Hepatocyte (in vitro differentiated cells): ENCODE measurements around the gene ATP6V0D1. TPM values are rescaled to one million over a fixed set of nuclear protein-coding genes. Genes with fewer than 3 reads are reported as not detected.

Experiments
- DNase-seq: peaks from one replicate; pipeline ENCODE4 v3.0.0-alpha.2; 2016; ENCODE audit warnings: low spot score
- H2AFZ ChIP-seq: fragments of 200-600 bp; sonication (generic); 2 replicates; pipeline ENCODE4 v1.6.0; 2016; ENCODE audit warnings: antibody characterized with exemption, mild to moderate bottlenecking
- H3K27ac ChIP-seq: fragments of 200-600 bp; sonication (generic); 2 replicates; pipeline ENCODE4 v1.5.1; 2016; ENCODE audit warnings: mild to moderate bottlenecking
- H3K27me3 ChIP-seq: fragments of 200-600 bp; sonication (generic); 2 replicates; pipeline ENCODE4 v1.6.1; 2016
- H3K36me3 ChIP-seq: fragments of 200-600 bp; sonication (generic); replicated peaks from 2 replicates; pipeline ENCODE4 v1.5.1; 2016; ENCODE audit warnings: low read depth; ENCODE audit not compliant: insufficient read depth
- H3K4me1 ChIP-seq: fragments of 200-600 bp; sonication (generic); 2 replicates; pipeline ENCODE4 v1.5.1; 2016; ENCODE audit warnings: mild to moderate bottlenecking, moderate library complexity; ENCODE audit not compliant: insufficient read depth
- H3K4me2 ChIP-seq: fragments of 200-600 bp; sonication (generic); 2 replicates; pipeline ENCODE4 v1.6.0; 2016
- H3K4me3 ChIP-seq: fragments of 200-600 bp; sonication (generic); 2 replicates; pipeline ENCODE4 v1.5.1; 2016; ENCODE audit warnings: mild to moderate bottlenecking
- H3K79me2 ChIP-seq: fragments of 200-600 bp; sonication (generic); 2 replicates; pipeline ENCODE4 v1.6.0; 2017; ENCODE audit warnings: mild to moderate bottlenecking
- H3K9me2 ChIP-seq: fragments of 200-600 bp; sonication (generic); replicated peaks from 2 replicates; pipeline ENCODE4 v1.6.0; 2017; ENCODE audit warnings: mild to moderate bottlenecking; ENCODE audit not compliant: insufficient read depth
- H3K9me3 ChIP-seq: fragments of 200-600 bp; sonication (generic); 2 replicates; pipeline ENCODE4 v1.5.1; 2016; ENCODE audit warnings: low read depth, mild to moderate bottlenecking
- H4K20me1 ChIP-seq: fragments of 200-600 bp; sonication (generic); 2 replicates; pipeline ENCODE4 v1.6.0; 2016; ENCODE audit warnings: mild to moderate bottlenecking; ENCODE audit not compliant: insufficient read depth, poor library complexity, severe bottlenecking
- EZH2 ChIP-seq: fragments of 200-600 bp; sonication (generic); IDR thresholded peaks from 2 replicates; pipeline ENCODE4 v1.6.1; 2016; ENCODE audit warnings: antibody characterized with exemption, mild to moderate bottlenecking, borderline replicate concordance
- EZH2phosphoT487 ChIP-seq: fragments of 200-600 bp; sonication (generic); IDR thresholded peaks from one replicate; pipeline ENCODE4 v1.6.1; 2018; ENCODE audit warnings: antibody characterized with exemption, mild to moderate bottlenecking, low read depth, moderate library complexity; ENCODE audit not compliant: unreplicated experiment, severe bottlenecking
- WGBS: methylation state at CpG from one replicate; pipeline ENCODE4 v1.1.6; 2016; ENCODE audit warnings: low lambda C conversion rate; ENCODE audit errors: missing lambda C conversion rate; 5-methylcytosine and 5-hydroxymethylcytosine counted together
- polyA plus RNA-seq: library from polyadenylated mRNA; unstranded; fragments of >200 nt; fragmentation: Nextera tagmentation; extraction: Ambion mirVana; gene quantifications from 2 replicates; pipeline ENCODE4 v1.2.1, GENCODE V29; 2016
- total RNA-seq: library from RNA; depleted of rRNA; stranded (reverse); fragments of >200 nt; gene quantifications from 2 replicates; pipeline ENCODE4 v1.2.3, GENCODE V29; 2014
- TF ChIP-seq, protein P1 (sequence below): fragments of 200-600 bp; sonication (generic); IDR thresholded peaks from 2 replicates; pipeline ENCODE4 v1.5.1; 2016; ENCODE audit warnings: antibody characterized with exemption, mild to moderate bottlenecking; ENCODE audit not compliant: poor library complexity

ATP6V0D1 gene
- total and polyA plus RNA-seq, 2 experiments from 2014 or later: 157 to 223 TPM

DNA sequence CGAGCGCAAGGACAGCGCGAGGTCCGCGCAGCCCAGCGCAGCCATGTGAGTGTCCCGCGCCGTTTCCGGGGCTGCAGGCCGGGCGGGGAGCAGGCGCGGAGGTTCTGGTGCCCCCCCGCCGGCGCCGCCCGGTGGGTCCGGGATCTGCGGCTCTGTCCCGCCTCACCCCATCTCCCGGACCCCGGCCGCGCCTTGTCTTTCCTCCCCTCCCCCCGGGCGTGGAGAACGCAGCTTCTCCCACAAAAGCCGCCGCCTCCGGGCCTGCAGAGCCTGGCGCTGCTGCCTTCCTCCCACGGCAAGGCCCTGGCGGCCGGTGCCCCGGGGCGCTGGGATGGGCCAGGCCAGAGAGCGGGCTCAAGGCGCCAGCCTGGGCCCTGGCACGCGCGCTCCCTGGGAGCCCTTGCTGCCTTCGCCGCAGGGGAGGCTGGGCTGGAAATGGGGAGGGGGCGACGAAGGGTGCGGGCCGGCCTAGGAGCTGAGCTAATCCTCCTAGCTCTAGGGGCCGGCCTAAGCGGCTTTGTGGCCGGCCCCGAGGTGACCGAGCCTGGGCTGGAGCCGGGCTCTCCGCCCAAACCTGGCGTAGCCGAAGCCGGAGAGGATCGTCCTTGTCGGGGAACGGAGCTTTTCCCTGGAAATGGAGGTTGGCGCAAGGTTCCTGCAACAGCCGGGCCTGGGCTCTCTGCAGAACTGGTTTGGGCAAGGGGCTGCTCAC, 48.1 kb upstream of the ATP6V0D1 start:
- H3K9me3 ChIP-seq: no peaks in the 10 kb centered on the region
- peak overlapping the region; percentile 76 for H3K27ac ChIP-seq
- TF ChIP-seq EZH2 (no peak), EZH2phosphoT487 (no peak)
- TF ChIP-seq, protein P1, sequence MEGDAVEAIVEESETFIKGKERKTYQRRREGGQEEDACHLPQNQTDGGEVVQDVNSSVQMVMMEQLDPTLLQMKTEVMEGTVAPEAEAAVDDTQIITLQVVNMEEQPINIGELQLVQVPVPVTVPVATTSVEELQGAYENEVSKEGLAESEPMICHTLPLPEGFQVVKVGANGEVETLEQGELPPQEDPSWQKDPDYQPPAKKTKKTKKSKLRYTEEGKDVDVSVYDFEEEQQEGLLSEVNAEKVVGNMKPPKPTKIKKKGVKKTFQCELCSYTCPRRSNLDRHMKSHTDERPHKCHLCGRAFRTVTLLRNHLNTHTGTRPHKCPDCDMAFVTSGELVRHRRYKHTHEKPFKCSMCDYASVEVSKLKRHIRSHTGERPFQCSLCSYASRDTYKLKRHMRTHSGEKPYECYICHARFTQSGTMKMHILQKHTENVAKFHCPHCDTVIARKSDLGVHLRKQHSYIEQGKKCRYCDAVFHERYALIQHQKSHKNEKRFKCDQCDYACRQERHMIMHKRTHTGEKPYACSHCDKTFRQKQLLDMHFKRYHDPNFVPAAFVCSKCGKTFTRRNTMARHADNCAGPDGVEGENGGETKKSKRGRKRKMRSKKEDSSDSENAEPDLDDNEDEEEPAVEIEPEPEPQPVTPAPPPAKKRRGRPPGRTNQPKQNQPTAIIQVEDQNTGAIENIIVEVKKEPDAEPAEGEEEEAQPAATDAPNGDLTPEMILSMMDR: no peak
- H2AFZ ChIP-seq: peak overlapping the region; percentile 73
- DNase-seq: peak; percentile 67
- H4K20me1 ChIP-seq: peaks cover 10% of the 10 kb centered on the region
- no peaks in the 10 kb centered on the region for H3K36me3 ChIP-seq
- 2% methylated on average over 32 of the region's 65 CpGs for WGBS
- H3K79me2 ChIP-seq: peaks cover 33% of the 10 kb centered on the region
- H3K4me3 ChIP-seq: peak overlapping the region; percentile 91
- H3K27me3 ChIP-seq: no peaks in the 10 kb centered on the region
- H3K4me1 ChIP-seq: peaks cover 24% of the 10 kb centered on the region
- H3K9me2 ChIP-seq: no peaks in the 10 kb centered on the region
- peak overlapping the region; percentile 96 for H3K4me2 ChIP-seq

DNA sequence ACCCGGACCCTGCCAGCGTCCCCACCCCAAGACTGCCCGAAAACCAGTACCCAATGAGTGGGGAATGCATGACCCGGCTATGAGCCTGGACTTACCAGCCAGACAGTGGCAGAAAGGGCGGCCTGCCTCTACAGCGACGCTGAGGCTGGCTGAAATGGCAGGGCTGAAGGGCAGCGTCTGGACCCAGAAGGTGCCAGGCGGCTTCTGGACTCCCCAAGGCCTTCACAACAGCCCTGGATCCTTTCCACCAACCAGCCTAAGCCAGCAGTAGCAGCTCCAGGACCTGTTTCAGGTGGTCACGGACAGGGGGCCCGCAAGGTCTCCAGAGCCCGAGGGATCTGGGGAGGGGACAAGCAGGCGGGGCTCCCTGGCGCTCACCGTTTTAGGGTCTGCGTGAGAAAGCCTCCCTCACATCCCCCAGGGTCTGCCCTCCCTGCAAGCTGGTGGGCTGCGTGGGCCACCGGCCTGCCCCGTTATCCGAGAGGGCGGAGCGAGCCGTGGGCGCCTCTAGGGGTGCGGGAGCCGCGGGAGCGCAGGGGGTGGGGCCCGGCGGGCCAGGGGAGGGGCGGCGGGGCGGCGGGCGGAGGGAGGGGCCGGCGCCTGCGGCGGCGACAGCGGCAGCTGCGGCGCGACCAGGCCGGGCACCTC, 47.4 kb upstream of the ATP6V0D1 start, which contains the start of gene RIPOR1:
RIPOR1 (plus strand) TSS at position 608 of the 648 bp plus-strand sequence. CDS start 9,618 bp downstream, outside the sequence.
- H2AFZ ChIP-seq: peak within 1 kb of the TSS; percentile 78
- H3K27me3 ChIP-seq: no peaks in the 10 kb centered on the region
- peaks cover 24% of the 10 kb centered on the region for H3K4me1 ChIP-seq
- WGBS: 45% methylated on average over 16 of the region's 45 CpGs
- peak within 1 kb of the TSS; percentile 96 for H3K4me2 ChIP-seq
- no peaks in the 10 kb centered on the region for H3K36me3 ChIP-seq
- DNase-seq: peak; percentile 77
- H4K20me1 ChIP-seq: peaks cover 8% of the 10 kb centered on the region
- peak within 1 kb of the TSS; percentile 76 for H3K27ac ChIP-seq
- H3K4me3 ChIP-seq: peak within 1 kb of the TSS; percentile 91
- peaks cover 33% of the 10 kb centered on the region for H3K79me2 ChIP-seq
- no peaks in the 10 kb centered on the region for H3K9me3 ChIP-seq
- H3K9me2 ChIP-seq: no peaks in the 10 kb centered on the region
- TF ChIP-seq EZH2 (no peak), EZH2phosphoT487 (no peak)
- TF ChIP-seq, protein P1: no peak

DNA sequence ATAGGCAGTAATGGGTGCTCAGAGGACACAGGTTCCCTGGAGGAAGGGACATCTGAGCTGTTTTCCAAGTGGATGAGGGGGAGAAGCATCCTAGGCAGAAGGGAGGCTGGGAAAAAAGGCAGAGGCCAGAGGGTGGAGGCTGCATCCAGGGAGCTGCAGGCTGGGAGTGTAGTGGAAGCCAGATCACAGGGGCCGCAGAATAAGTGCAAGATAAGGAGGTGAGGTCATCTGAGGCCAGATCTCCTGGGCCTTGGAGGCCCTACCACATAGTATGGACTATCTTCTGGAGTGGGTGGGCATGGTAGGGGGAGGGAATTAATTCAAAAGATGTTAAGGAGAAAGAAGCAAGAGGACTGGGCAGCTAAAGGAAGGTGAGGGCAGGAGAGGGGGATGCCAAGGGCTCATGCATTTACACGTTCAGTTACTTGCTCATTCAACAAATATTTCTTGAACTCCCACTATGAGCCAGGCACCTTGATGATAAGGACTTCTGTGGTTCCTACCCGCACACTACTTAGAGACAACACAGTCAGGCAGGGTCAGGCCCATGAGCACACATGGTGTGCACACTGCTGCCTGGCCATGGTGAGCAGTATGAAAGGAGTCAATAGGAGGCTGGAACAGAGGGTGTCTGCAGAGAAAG, 45.3 kb upstream of the ATP6V0D1 start:
- no peak for TF ChIP-seq EZH2
- no peak for TF ChIP-seq EZH2phosphoT487
- TF ChIP-seq, protein P1: no peak
- Histone ChIP-seq H3K4me1 (peaks cover 25% of the 10 kb centered on the region), H4K20me1 (peaks cover 8% of the 10 kb centered on the region), H2AFZ (no peak overlapping the region), H3K4me3 (no peak overlapping the region), H3K9me2 (no peaks in the 10 kb centered on the region), H3K9me3 (no peaks in the 10 kb centered on the region), H3K36me3 (no peaks in the 10 kb centered on the region), H3K27ac (no peak overlapping the region), H3K79me2 (peaks cover 17% of the 10 kb centered on the region), H3K27me3 (no peaks in the 10 kb centered on the region), H3K4me2 (no peak overlapping the region)
- DNase-seq: no peak
- 73% methylated on average over 3 of the region's 3 CpGs for WGBS
